Measurements from ENCODE around the gene ZNF454. TPM values are rescaled to one million over a fixed set of nuclear protein-coding genes. Genes with fewer than 3 reads are reported as not detected.

Gene ZNF454
- total and polyA plus RNA-seq, 4 experiments from 2014 or later: 0.14 TPM; not detected in 3

DNA sequence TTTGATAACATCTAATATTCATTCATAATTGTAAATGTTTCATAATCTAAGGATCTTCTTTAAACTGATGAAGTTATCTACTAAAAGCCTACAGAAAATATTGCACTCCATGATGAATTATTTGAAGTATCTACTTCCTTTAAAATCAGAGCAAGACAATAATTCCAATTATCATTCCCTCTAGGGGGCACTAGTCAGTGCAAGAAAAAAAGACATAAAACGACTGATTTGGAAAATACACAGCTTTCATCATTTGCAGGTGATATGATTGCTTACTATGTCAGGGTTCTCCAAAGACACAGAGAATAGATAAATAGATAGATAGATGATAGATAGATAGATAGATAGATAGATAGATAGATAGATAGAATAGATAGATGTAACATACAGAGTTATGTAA lies 67.7 kb downstream of the ZNF454 start:
- peaks cover 0 to 1% (median 0%) of the 10 kb centered on the region in 4 donors for H3K4me1 Mint-ChIP-seq
- Histone ChIP-seq H3K4me1 (ENCODE audit: insufficient read depth, low read length) (no peaks in the 10 kb centered on the region), H3K27ac (ENCODE audit: low read depth, low read length) (no peak overlapping the region), H3K9me3 (ENCODE audit: control insufficient read depth in 1 of 2, low read length in 2 of 2) (no peaks in the 10 kb centered on the region), H3K27me3 (ENCODE audit: insufficient read depth, low read length) (no peaks in the 10 kb centered on the region), H3K4me3 (ENCODE audit: low read length in 2 of 2) (no peak overlapping the region), H3K36me3 (ENCODE audit: insufficient read depth, low read length) (no peaks in the 10 kb centered on the region)
- peaks cover 7% of the 10 kb centered on the region in 2 donors for H3K27me3 Mint-ChIP-seq
- H3K4me3 Mint-ChIP-seq: no peak overlapping the region
- H3K9me3 Mint-ChIP-seq: peaks cover 9 to 64% (median 24%) of the 10 kb centered on the region in 8 donors
- no peak for DNase-seq
- CTCF ChIA-PET (ENCODE audit: partially characterized antibody): no interaction called here
- peaks cover 0 to 4% of the 10 kb centered on the region in 2 donors for H3K36me3 Mint-ChIP-seq
- intact Hi-C loops (cut with micrococcal nuclease): no loop called here
- H3K27ac Mint-ChIP-seq: no peak overlapping the region
- POLR2A ChIA-PET (ENCODE audit: partially characterized antibody): no interaction called here

Other genes starting within 250 kb of the ZNF454 start
- 10 to 100 TPM; 20.3 to 20.7 TPM for gene ZNF354A, start 210.5 kb upstream of the ZNF454 start, total RNA-seq
- gene ZNF354A, start 210.5 kb upstream of the ZNF454 start, polyA plus RNA-seq: 10 to 100 TPM; 15.4 to 16.5 TPM
- 10 to 100 TPM; 31.3 to 32.4 TPM for gene ZNF354B, start 81.2 kb upstream of the ZNF454 start, total RNA-seq
- 1 to 10 TPM; 3.1 to 5.1 TPM for gene ZNF354B, start 81.2 kb upstream of the ZNF454 start, polyA plus RNA-seq
- 1 to 10 TPM; 2.2 to 2.4 TPM for gene ZFP2, start 45.3 kb upstream of the ZNF454 start, total RNA-seq
- gene ZFP2, start 45.3 kb upstream of the ZNF454 start, polyA plus RNA-seq: under 1 TPM in 1 of 2 donors, not detected in 1; 0.42 TPM
- not detected for gene GRM6, start 54.1 kb downstream of the ZNF454 start, total RNA-seq
- gene GRM6, start 54.1 kb downstream of the ZNF454 start, polyA plus RNA-seq: not detected
- 10 to 100 TPM; 15.9 to 16.3 TPM for gene ZNF879, start 82.6 kb downstream of the ZNF454 start, total RNA-seq
- gene ZNF879, start 82.6 kb downstream of the ZNF454 start, polyA plus RNA-seq: 1 to 10 TPM; 3.2 to 4.4 TPM
- 10 to 100 TPM; 11.2 to 11.3 TPM for gene ZNF354C, start 119.2 kb downstream of the ZNF454 start, total RNA-seq
- gene ZNF354C, start 119.2 kb downstream of the ZNF454 start, polyA plus RNA-seq: 1 to 10 TPM; 1.3 to 1.6 TPM